Kidney epithelial cell (primary cell): ENCODE measurements around the gene MAP3K19. TPM values are rescaled to one million over a fixed set of nuclear protein-coding genes. Genes with fewer than 3 reads are reported as not detected.
"Not testable (repeated sequence)": the region's sequence is repeated elsewhere in the genome, so short reads cannot be mapped to it uniquely, and the experiment has no call there.

Experiments
- DNase-seq: peaks from one replicate; pipeline ENCODE4 v3.0.0-alpha.2; 2010; ENCODE audit warnings: low read depth
- H3K27me3 ChIP-seq: 2 replicates; pipeline ENCODE4 v1.6.0; 2011; ENCODE audit warnings: low read length; ENCODE audit not compliant: control insufficient read depth, insufficient read depth
- H3K36me3 ChIP-seq: 2 replicates; pipeline ENCODE4 v1.5.1; 2011; ENCODE audit warnings: low read length; ENCODE audit not compliant: control insufficient read depth, insufficient read depth
- H3K4me3 ChIP-seq: 2 replicates; pipeline ENCODE4 v1.5.1; 2011; ENCODE audit warnings: low read depth, mild to moderate bottlenecking, control low read depth, low read length
- CTCF ChIP-seq: IDR thresholded peaks from 2 replicates; pipeline ENCODE4 v1.5.1; 2011; ENCODE audit warnings: mild to moderate bottlenecking, moderate library complexity, low read length, control low read depth, inconsistent platforms; ENCODE audit not compliant: insufficient read depth, poor library complexity, severe bottlenecking
- total RNA-seq: library from RNA; depleted of rRNA; stranded (reverse); fragments of >200 nt; gene quantifications from 2 replicates; pipeline ENCODE4 v1.2.3, GENCODE V29; 2015

Gene MAP3K19
- total RNA-seq, 1 donor from 2014 or later, result not detected

- DNase-seq, result no peak
Measured at GRCh38 chr2:134976074-134976702, 71.1 kb downstream of the MAP3K19 start.

GRCh38 chr2:134975281-134976009, 71.8 kb downstream of the MAP3K19 start:
- Histone ChIP-seq H3K4me3 (no peak overlapping the region), H3K36me3 (no peaks in the 10 kb centered on the region), H3K27me3 (no peaks in the 10 kb centered on the region)
- no peak for TF ChIP-seq CTCF
- no peak for DNase-seq

More at GRCh38 chr2:134976074-134976702, 71.1 kb downstream of the MAP3K19 start:
- H3K27me3 ChIP-seq, result no peaks in the 10 kb centered on the region
- H3K36me3 ChIP-seq, result no peaks in the 10 kb centered on the region
- TF ChIP-seq CTCF, result no peak
- H3K4me3 ChIP-seq, result no peak overlapping the region

GRCh38 chr2:134973241-134974138, 73.8 kb downstream of the MAP3K19 start:
- H3K4me3 ChIP-seq, result no peak overlapping the region
- H3K36me3 ChIP-seq, result no peaks in the 10 kb centered on the region
- DNase-seq, result no peak
- H3K27me3 ChIP-seq, result no peaks in the 10 kb centered on the region
- no peak for TF ChIP-seq CTCF

- not testable (repeated sequence) for H3K27me3 ChIP-seq, H3K4me3 ChIP-seq, H3K36me3 ChIP-seq, DNase-seq
Measured at GRCh38 chr2:134967166-134967565, 80.1 kb downstream of the MAP3K19 start.

- DNase-seq, result no peak
- H3K36me3 ChIP-seq, result peaks cover 1% of the 10 kb centered on the region
- no peak for TF ChIP-seq CTCF
- no peaks in the 10 kb centered on the region for H3K27me3 ChIP-seq
- no peak overlapping the region for H3K4me3 ChIP-seq
Measured at GRCh38 chr2:134957477-134957876, 89.8 kb downstream of the MAP3K19 start.

- H3K36me3 ChIP-seq, result peaks cover 1% of the 10 kb centered on the region
- no peak for DNase-seq
- no peak for TF ChIP-seq CTCF
- no peaks in the 10 kb centered on the region for H3K27me3 ChIP-seq
- no peak overlapping the region for H3K4me3 ChIP-seq
Measured at GRCh38 chr2:134955744-134956143, 91.5 kb downstream of the MAP3K19 start.
